DND-41 (cell line): ENCODE data around the gene NOL9.

ENCODE experiments used
- CTCF ChIP-seq: IDR thresholded peaks from 2 replicates; pipeline ENCODE4 v1.5.1; 2012; ENCODE audit warnings: borderline replicate concordance, low read length, moderate library complexity, mild to moderate bottlenecking; ENCODE audit not compliant: poor library complexity, severe bottlenecking; ENCODE audit errors: extremely low read depth
- EZH2 ChIP-seq: IDR thresholded peaks from 3 replicates; pipeline ENCODE4 v1.6.1; 2012; ENCODE audit warnings: borderline replicate concordance, low read depth, mild to moderate bottlenecking, moderate library complexity, low read length, inconsistent platforms; ENCODE audit not compliant: severe bottlenecking

GRCh38 chr1:6601049-6601922, 47.0 kb upstream of the NOL9 start:
- peak; percentile 17 for TF ChIP-seq CTCF
- no peak for TF ChIP-seq EZH2
